HCT116 (cell line): ENCODE data around the gene PTGIS. TPM values are rescaled to one million over a fixed set of nuclear protein-coding genes. Genes with fewer than 3 reads are reported as not detected.

ENCODE experiments used
- ATAC-seq: fragments of 200-7000 bp; cut with Tn5 transposase; 2 replicates; pipeline ENCODE4 v1.9.1; 2020; ENCODE audit warnings: mild to moderate bottlenecking, moderate library complexity
- BruUV-seq: library from RNA; stranded (reverse); fragments of 400-500 nt; replicated peaks from 2 replicates; lab custom pipeline; 2021; lab: Mats Ljungman, UMichigan
- CTCF ChIA-PET: fragments of 300-600 bp; sonication (Branson Sonifier 250); formaldehyde crosslinking; loops from one replicate; lab custom pipeline; 2021; ENCODE audit warnings: antibody characterized with exemption; lab: Charles Lee
- POLR2A ChIA-PET: fragments of 300-600, 350-600 bp; sonication (Branson Sonifier 250); formaldehyde crosslinking; loops from one replicate; lab custom pipeline; 2021; ENCODE audit warnings: antibody characterized with exemption; lab: Charles Lee
- RAD21 ChIA-PET, 2 experiments: fragments of 300-600 bp; sonication (Branson Sonifier 250); formaldehyde crosslinking; loops; one replicate each; lab custom pipeline; 2023; ENCODE audit warnings: low total read pairs in 2 of 2; ENCODE audit not compliant: uncharacterized antibody in 2 of 2, unreplicated experiment in 2 of 2, low non-redundant PET in 1 of 2; lab: Charles Lee
- DNase-seq: peaks from one replicate; pipeline ENCODE4 v3.0.0-alpha.2; 2010; ENCODE audit warnings: low read depth, low spot score
- H2AFZ ChIP-seq: fragments of 200-600 bp; shearing (Covaris generic), sonication (generic); 2 replicates; pipeline ENCODE4 v1.6.1; 2017; ENCODE audit warnings: low read depth, mixed run types, mixed read lengths, antibody characterized with exemption, low read length; ENCODE audit not compliant: poor library complexity, severe bottlenecking
- H3K27ac ChIP-seq: 2 replicates; pipeline ENCODE4 v1.5.1; 2012; ENCODE audit warnings: low read depth, low read length
- H3K27me3 ChIP-seq: fragments of 200-600 bp; sonication (generic); 2 replicates; pipeline ENCODE4 v1.6.1; 2016; ENCODE audit warnings: mixed run types, low read length, mixed read lengths; ENCODE audit not compliant: insufficient read depth
- H3K36me3 ChIP-seq, 2 experiments: fragments of 200-500 bp in 1 of 2; fragments of 200-600 bp in 1 of 2; sonication (Bioruptor generic) in 1 of 2; sonication (generic) in 1 of 2; 2 replicates each; pipeline versions ENCODE4 v1.5.1 to v1.6.1; 2014 to 2016; ENCODE audit warnings: low read length in 2 of 2, inconsistent platforms in 1 of 2, mixed read lengths in 1 of 2, mixed run types in 1 of 2; ENCODE audit not compliant: insufficient read depth in 2 of 2, control insufficient read depth in 1 of 2
- H3K4me1 ChIP-seq, 2 experiments: fragments of 200-600 bp in 1 of 2; sonication (generic) in 1 of 2; 2 replicates each; pipeline versions ENCODE4 v1.5.1 to v1.6.1; 2012 to 2017; ENCODE audit warnings: low read length in 2 of 2, inconsistent platforms in 1 of 2, mild to moderate bottlenecking in 1 of 2, mixed read lengths in 1 of 2, mixed run types in 1 of 2, moderate library complexity in 1 of 2; ENCODE audit not compliant: insufficient read depth in 2 of 2, control insufficient read depth in 1 of 2
- H3K4me2 ChIP-seq: fragments of 200-600 bp; sonication (generic); 2 replicates; pipeline ENCODE4 v1.6.1; 2017; ENCODE audit warnings: mixed run types, low read length, mixed read lengths
- H3K4me3 ChIP-seq, 2 experiments: fragments of 200-600 bp in 1 of 2; sonication (generic) in 1 of 2; replicated peaks in 1 of 2; 2 replicates each; pipeline ENCODE4 v1.5.1; 2011 to 2016; ENCODE audit warnings: low read length in 2 of 2, control low read depth in 1 of 2, low read depth in 1 of 2, mild to moderate bottlenecking in 1 of 2, mixed read lengths in 1 of 2, mixed run types in 1 of 2
- H3K79me2 ChIP-seq: fragments of 200-600 bp; sonication (generic); 2 replicates; pipeline ENCODE4 v1.6.1; 2017; ENCODE audit warnings: mild to moderate bottlenecking, mixed run types, low read length, moderate library complexity, mixed read lengths; ENCODE audit not compliant: insufficient read depth
- H3K9ac ChIP-seq: fragments of 200-600 bp; sonication (generic); 2 replicates; pipeline ENCODE4 v1.6.1; 2016; ENCODE audit warnings: low read length, mixed read lengths
- H3K9me2 ChIP-seq: fragments of 200-600 bp; sonication (generic), shearing (Covaris generic); 2 replicates; pipeline ENCODE4 v1.6.1; 2017; ENCODE audit warnings: mixed run types, mild to moderate bottlenecking, moderate library complexity; ENCODE audit not compliant: insufficient read depth
- H3K9me3 ChIP-seq, 2 experiments: fragments of 200-500 bp in 1 of 2; fragments of 200-600 bp in 1 of 2; sonication (Bioruptor generic) in 1 of 2; sonication (generic) in 1 of 2; 2 replicates each; pipeline ENCODE4 v1.6.1; 2014 to 2017; ENCODE audit warnings: low read length in 2 of 2, mixed read lengths in 2 of 2, inconsistent platforms in 1 of 2, low read depth in 1 of 2, mild to moderate bottlenecking in 1 of 2, mixed run types in 1 of 2, moderate library complexity in 1 of 2; ENCODE audit not compliant: control insufficient read depth in 1 of 2, insufficient read depth in 1 of 2
- H4K20me1 ChIP-seq: fragments of 200-600 bp; sonication (generic), shearing (Covaris generic); 2 replicates; pipeline ENCODE4 v1.6.1; 2017; ENCODE audit warnings: mixed run types, mild to moderate bottlenecking, moderate library complexity; ENCODE audit not compliant: insufficient read depth
- ATF3 ChIP-seq: IDR thresholded peaks from 2 replicates; pipeline ENCODE4 v1.6.1; 2012
- CTCF ChIP-seq, 3 experiments: fragments of 200-600 bp in 1 of 3; sonication (generic) in 1 of 3; IDR thresholded peaks in 2 of 3; conservative IDR thresholded peaks in 1 of 3; 2 replicates each; pipeline ENCODE4 v1.5.1; 2012 to 2017; ENCODE audit warnings: low read depth in 2 of 3, low read length in 2 of 3, antibody characterized with exemption in 1 of 3, borderline replicate concordance in 1 of 3, control low read depth in 1 of 3, mild to moderate bottlenecking in 1 of 3, mixed read lengths in 1 of 3, mixed run types in 1 of 3, moderate library complexity in 1 of 3; ENCODE audit not compliant: insufficient read depth in 1 of 3
- ELF1 ChIP-seq: IDR thresholded peaks from 2 replicates; pipeline ENCODE4 v1.6.1; 2012; ENCODE audit warnings: low read depth, borderline replicate concordance
- EZH2 ChIP-seq: fragments of 200-600 bp; sonication (generic); IDR thresholded peaks from 2 replicates; pipeline ENCODE4 v1.6.1; 2017; ENCODE audit warnings: antibody characterized with exemption, mixed run types
- EZH2phosphoT487 ChIP-seq: fragments of 200-600 bp; IDR thresholded peaks from 2 replicates; pipeline ENCODE4 v1.6.1; 2018; ENCODE audit warnings: antibody characterized with exemption, borderline replicate concordance
- MAX ChIP-seq: IDR thresholded peaks from 2 replicates; pipeline ENCODE4 v1.6.1; 2012
- RAD21 ChIP-seq: IDR thresholded peaks from 2 replicates; pipeline ENCODE4 v1.6.1; 2012; ENCODE audit warnings: low read depth, mild to moderate bottlenecking
- ZBTB33 ChIP-seq: IDR thresholded peaks from 2 replicates; pipeline ENCODE4 v1.6.1; 2011; ENCODE audit warnings: mild to moderate bottlenecking, low read length, moderate library complexity; ENCODE audit not compliant: insufficient replicate concordance; ENCODE audit errors: extremely low read depth
- ZFX ChIP-seq: fragments of 450-650 bp; IDR thresholded peaks from 2 replicates; pipeline ENCODE4 v1.6.1; 2017
- intact Hi-C: fragments of 100-400 bp; cut with micrococcal nuclease; formaldehyde crosslinking; loops from 2 replicates; pipeline ENCODE4 v1.10.0; 2022
- total RNA-seq: library from RNA; stranded (reverse); gene quantifications from one replicate; pipeline ENCODE4 v1.2.1, GENCODE V29; 2021; ENCODE audit not compliant: unreplicated experiment

The PTGIS gene
- total RNA-seq, 1 experiment from 2014 or later: 0.25 TPM

- TF ChIP-seq ATF3 (no peak), MAX (no peak), RAD21 (no peak), ZFX (no peak), ZBTB33 (no peak), EZH2phosphoT487 (no peak), CTCF (IDR thresholded peaks at IDR 0.05 in 2 of 3, conservative IDR thresholded peaks at IDR 0.05 in 1 of 3; ENCODE audit: borderline replicate concordance in 1 of 3, insufficient read depth in 1 of 3, low read depth in 2 of 3, low read length in 2 of 3) (no peak), ELF1 (no peak), EZH2 (no peak)
- Histone ChIP-seq H3K9ac (no peak overlapping the region), H3K27me3 (peaks cover 28% of the 10 kb centered on the region; the same call in 1 of the 2 replicates), H3K4me3 (no peak overlapping the region), H4K20me1 (no peaks in the 10 kb centered on the region), H3K4me1 (peaks cover 0 to 10% of the 10 kb centered on the region in 2 experiments; a peak in 1 of 4 replicates), H3K9me2 (no peaks in the 10 kb centered on the region), H3K79me2 (no peaks in the 10 kb centered on the region), H3K4me2 (no peak overlapping the region), H2AFZ (no peak overlapping the region), H3K36me3 (no peaks in the 10 kb centered on the region), H3K9me3 (no peaks in the 10 kb centered on the region), H3K27ac (no peak overlapping the region)
- DNase-seq: no peak
- BruUV-seq: no TSS peak
- intact Hi-C loops: no loop called here
- POLR2A ChIA-PET: no interaction called here
- CTCF ChIA-PET: interaction anchor here (1.6 to 2.0 kb wide), 2 partner anchors 21 to 23 kb away, joined by 3 to 7 read pairs; no protein-coding TSS in a partner anchor
- no peak for ATAC-seq
- RAD21 ChIA-PET: no interaction called here
Observed at GRCh38 chr20:49486064-49486463, 81.9 kb downstream of the PTGIS start.
